GM15510 (cell line): Measurements from ENCODE around the gene TRMT13.

ENCODE experiments used
- POLR2A ChIP-seq: IDR thresholded peaks from 3 replicates; pipeline ENCODE4 v1.6.1; 2011; ENCODE audit warnings: borderline replicate concordance; ENCODE audit not compliant: insufficient read length; ENCODE audit errors: extremely low read depth

TRMT13 gene, protein sequence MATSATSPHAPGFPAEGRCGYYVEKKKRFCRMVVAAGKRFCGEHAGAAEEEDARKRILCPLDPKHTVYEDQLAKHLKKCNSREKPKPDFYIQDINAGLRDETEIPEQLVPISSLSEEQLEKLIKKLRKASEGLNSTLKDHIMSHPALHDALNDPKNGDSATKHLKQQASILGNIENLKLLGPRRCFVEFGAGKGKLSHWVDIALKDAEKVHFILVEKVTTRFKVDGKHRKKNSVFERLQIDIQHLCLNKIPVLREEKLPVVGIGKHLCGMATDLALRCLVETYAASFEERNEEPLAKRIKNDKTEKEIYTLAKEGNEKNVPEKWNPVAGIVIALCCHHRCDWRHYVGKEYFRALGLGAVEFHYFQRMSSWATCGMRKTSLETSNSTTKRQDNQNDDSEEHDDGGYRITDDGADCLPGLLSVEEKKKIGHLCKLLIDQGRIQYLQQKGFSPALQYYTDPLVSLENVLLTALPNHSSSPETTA

DNA sequence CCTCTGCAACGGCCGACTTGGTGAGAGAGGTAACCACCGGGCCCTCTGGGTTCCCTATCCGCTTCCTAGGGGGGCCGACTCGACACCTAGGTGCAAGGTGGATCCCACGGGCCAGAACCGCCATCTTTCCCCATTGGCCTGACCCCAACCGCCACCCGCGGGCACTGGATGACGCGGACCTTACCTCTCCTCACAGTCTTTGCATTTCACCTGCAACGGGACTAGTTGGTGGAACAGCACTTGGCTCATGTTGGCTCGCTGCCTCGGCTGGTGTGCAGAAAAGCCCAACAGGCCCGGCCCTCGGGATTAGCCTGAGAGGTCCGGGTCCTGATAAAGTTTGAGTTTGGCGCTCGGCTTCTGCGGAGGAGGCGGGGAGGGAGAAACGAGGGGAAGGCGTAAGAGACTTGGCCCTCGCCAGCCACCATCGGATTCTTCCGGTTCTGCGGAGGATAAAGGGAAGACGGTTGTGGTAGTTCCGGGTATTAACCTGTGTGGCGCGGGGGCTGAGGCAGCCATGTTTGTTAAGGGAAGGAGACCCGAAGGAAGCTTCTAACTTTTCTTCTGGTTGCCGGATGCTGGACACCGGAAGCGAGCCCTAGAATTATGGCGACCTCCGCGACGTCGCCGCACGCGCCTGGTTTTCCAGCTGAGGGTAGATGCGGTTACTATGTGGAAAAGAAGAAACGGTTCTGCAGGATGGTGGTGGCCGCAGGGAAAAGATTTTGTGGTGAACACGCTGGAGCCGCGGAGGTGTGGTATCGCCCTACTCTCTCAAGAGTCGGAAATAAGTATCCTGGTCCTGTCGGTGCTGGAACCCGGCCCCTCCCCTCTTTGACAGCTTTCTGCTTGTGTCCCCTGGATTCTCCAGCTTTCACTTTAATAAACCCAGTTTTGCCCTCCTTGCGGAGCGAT, at the start of gene TRMT13, which contains the start of gene SASS6:
Gene TRMT13, plus strand, starts transcription at position 598 of the 912 bp plus-strand sequence. Its CDS starts 6 bp downstream, at position 604.
Gene SASS6, minus strand, starts transcription at position 365 of the 912 bp plus-strand sequence. Its CDS starts 116 bp downstream, at position 249.
- peak; percentile 58 for TF ChIP-seq POLR2A

- TF ChIP-seq POLR2A = no peak
Measured at GRCh38 chr1:100087396-100087795, 45.6 kb upstream of the TRMT13 start.

DNA sequence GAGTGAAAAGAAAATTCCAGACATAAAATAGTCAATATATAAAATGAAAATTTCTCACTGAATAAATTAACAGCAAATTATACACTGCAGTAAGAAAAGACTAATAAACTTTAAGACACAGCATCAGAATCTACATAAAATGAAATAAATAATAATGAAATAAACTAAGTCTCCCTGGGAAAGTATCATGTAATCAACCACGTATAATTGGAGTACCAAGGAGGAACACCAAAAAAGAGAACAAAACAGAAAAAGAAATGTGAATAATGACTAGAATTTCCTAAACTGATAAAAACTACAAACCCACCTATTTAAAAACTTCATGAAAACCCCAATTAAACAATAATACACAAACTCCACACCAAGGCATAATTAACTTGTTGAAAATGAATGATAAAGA, 43.9 kb upstream of the TRMT13 start:
- no peak for TF ChIP-seq POLR2A

- no peak for TF ChIP-seq POLR2A
Measured at GRCh38 chr1:100090471-100090870, 42.5 kb upstream of the TRMT13 start.

GRCh38 chr1:100100202-100100601, 32.8 kb upstream of the TRMT13 start:
- TF ChIP-seq POLR2A = no peak

DNA sequence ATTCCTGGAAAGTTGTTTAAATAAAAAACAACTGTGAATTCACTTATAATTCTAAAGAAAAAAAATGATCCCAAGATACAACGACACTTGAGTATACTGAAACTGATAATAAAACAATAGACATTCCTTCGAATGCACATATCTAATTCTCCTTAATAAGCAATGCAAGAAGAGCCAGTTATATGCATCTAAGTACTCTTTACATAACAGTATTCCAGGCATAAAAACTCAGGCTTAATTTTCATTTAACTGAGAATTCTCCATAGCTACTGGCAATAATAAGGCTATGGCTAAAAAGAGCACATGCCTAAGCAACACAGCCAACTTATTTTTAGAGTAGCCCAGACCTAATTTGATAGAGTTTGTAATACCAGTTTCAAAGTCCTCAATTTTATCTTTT, 31.4 kb upstream of the TRMT13 start:
- no peak for TF ChIP-seq POLR2A

GRCh38 chr1:100107696-100108095, 25.3 kb upstream of the TRMT13 start:
- TF ChIP-seq POLR2A = no peak

GRCh38 chr1:100109554-100110066, 23.4 kb upstream of the TRMT13 start:
- TF ChIP-seq POLR2A = no peak

DNA sequence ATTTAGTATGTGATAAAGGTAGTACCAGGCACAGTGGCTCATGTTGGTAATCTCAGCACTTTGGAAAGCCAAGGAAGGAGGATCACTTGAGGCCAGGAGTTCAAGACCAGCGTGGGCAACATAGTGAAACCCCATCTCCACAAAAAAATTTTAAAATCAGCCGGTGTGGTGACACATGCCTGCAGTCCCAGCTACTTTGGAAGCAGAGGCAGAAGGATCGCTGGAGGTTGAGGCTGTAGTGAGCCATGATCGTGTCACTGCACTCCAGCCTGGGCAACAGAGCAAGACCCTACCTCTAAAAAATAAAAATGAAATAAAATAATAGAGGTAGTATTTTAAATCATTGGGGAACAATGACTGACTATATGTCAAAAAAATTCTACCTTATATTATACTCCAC, 17.4 kb upstream of the TRMT13 start:
- no peak for TF ChIP-seq POLR2A

DNA sequence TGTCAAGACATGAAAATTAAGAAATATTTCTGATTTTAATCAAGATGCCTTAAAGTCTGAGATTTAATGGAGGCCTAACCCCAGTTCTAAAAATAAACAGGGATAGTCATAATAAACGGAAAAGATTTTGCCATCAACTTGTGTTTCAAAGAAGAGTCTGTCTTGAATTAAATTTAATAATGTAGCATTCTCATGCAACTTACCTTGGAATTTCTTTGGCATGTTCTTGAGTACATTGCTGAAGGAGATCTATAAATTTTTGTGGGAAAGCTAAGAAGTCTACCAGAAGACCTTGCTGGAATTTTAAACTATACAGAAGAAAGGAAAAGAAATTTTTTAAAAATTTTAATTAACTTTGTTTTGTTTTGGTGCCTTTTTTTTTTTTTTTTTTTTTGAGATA, 10.8 kb upstream of the TRMT13 start:
- no peak for TF ChIP-seq POLR2A

DNA sequence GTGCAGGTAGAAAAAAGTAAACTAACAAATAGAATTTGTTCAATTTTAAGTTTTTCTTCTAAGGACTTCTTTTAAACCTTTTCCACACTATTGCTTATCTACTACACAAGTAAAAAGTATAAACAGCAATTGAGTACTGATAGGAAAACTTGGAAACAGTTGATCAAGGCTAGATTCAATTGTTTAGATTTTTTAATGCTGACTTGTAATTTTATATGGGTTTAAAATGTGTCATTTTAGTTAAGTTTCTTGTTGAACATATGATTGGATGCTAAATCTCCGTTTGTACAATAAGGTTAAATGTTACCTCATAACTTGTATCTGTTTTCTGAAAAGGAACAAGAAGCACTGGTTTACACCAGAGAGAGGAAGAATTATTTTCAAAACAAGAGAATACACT, 5.7 kb upstream of the TRMT13 start:
- TF ChIP-seq POLR2A = no peak

GRCh38 chr1:100130552-100131077, 2.3 kb upstream of the TRMT13 start:
- no peak for TF ChIP-seq POLR2A

DNA sequence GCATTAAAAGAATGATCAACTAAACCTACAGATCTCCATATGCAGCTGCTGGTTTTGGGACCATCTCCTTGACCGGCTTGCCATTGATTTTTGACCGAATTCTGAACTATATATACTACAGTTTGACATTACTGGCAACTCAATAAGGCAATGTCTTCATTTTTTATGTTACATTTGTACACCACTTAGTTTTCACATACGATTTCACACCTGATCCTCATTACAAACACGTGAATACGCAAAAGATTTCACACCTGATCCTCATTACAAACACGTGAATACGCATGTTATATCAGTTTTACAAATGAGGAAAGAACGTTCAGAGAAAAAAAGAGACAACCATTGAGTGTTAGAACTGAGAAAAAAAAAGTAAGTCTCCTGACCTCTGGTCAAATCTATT, 1.3 kb upstream of the TRMT13 start:
- no peak for TF ChIP-seq POLR2A

- TF ChIP-seq POLR2A = no peak
Measured at GRCh38 chr1:100134872-100135271, 1.9 kb downstream of the TRMT13 start.

DNA sequence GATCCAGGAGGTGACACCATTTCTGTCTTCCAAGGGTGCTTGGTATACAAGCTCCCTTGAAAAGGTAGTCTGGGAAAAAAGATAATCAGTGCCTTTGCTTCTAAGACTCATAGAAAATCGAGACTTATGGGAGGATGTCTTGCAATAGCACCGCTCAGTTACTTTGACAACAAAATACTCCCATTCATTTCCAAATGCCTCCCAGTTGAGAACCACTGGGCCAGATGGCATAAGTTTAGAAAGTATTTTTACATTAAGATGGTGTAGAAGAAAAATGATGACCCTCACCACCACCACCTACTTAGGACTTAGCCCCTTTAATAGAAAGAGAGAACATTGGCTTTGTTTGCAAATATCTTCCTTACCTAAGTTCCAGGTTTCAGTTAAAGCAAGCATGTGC, 4.6 kb downstream of the TRMT13 start:
- no peak for TF ChIP-seq POLR2A
